ENCODE results near the gene CERS2.

The CERS2 gene

DNA sequence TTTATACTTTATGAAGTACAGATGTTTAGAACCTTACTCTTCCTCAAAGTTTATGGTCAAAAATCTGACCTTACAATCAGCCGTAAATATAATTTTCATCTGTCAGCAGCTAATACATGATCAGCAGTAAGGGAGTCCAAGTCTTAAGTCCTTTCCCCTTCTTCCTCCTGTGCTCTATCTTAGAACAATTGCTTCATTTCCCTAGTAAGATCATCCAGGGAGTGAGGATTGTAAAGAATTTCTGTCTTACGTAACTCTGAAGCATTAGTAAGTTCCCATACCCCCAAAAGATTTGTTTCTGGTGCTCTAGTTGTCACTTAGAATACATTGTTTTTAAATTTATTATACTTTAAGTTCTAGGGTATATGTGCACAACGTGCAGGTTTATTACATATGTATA lies 46.3 kb downstream of the CERS2 start:
- in situ Hi-C loops (cut with MboI; ENCODE audit: low pct_unique_long_range_greater_than_20kb, low sequenced_read_pairs), result no loop called here

DNA sequence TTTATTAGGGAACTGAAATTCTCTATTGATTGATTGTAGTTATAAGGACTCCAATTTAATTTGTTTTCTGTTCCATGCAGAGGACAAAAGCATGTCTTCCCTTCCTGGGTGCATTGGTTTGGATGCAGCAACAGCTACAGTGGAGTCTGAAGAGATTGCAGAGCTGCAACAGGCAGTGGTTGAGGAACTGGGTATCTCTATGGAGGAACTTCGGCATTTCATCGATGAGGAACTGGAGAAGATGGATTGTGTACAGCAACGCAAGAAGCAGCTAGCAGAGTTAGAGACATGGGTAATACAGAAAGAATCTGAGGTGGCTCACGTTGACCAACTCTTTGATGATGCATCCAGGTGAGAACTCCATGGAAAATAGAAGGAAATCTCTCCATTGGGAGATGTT lies 47.0 kb downstream of the CERS2 start:
- in situ Hi-C loops (cut with MboI; ENCODE audit: low pct_unique_long_range_greater_than_20kb, low sequenced_read_pairs), result no loop called here
- no peak for DNase-seq

More for the DNA sequence above, 46.3 kb downstream of the CERS2 start:
- no peak for DNase-seq

DNA sequence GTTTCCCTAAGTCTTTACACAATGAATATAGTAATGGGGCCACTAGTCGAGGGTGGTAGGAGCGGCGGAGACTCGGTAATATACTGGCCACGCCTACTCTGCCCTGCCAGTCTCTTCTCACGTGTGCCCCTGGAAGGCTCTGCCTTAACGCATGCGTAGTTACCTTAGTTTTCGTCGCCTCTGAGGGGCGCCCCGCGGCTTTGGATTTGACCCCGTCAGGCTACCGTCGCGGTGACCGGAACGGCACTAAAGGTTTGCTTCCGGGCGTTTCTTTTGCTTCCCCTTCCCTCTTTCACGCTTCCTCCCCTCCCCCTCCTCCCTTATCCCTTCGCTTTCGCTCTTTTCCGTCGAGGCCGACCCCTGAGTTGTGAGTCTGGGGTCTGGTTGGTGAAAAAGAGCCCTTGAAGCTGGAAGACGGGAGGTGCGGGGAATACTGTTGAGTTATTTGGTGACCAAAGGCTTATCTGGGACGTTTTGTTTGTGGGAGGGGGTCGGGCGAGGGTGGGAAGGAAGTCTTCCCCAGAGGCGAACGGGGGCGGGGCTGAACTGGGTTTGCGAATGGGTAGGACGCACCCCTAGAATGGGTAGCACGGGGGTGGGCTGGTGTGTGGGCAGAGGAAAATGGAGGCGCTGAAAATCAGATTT lies 48.4 kb downstream of the CERS2 start, which contains the start of gene SETDB1:
SETDB1 (plus strand) TSS at position 267 of the 645 bp plus-strand sequence. CDS start 1,352 bp downstream, outside the sequence.
- peak; percentile 96 for DNase-seq
- in situ Hi-C loops (cut with MboI; ENCODE audit: low pct_unique_long_range_greater_than_20kb, low sequenced_read_pairs), result no loop called here

DNA sequence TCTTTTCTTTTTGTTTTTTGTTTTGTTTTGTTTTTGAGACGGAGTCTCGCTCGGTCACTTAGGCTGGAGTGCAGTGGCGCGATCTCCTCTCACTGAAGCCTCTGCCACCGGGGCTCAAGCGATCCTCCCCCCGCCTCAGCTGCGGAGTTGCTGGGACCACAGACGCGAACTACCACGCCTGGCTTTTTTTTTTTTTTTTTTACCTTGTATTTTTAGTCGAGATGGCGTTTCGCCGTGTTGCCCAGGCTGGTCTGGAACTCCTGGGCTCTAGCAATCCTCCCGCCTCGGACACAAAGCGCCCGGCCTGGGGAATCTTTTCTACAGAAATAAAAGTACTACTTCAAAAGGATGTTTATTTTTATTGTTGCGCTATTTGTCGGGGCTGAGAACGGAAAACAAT lies 49.6 kb downstream of the CERS2 start:
- no peak for DNase-seq

DNA sequence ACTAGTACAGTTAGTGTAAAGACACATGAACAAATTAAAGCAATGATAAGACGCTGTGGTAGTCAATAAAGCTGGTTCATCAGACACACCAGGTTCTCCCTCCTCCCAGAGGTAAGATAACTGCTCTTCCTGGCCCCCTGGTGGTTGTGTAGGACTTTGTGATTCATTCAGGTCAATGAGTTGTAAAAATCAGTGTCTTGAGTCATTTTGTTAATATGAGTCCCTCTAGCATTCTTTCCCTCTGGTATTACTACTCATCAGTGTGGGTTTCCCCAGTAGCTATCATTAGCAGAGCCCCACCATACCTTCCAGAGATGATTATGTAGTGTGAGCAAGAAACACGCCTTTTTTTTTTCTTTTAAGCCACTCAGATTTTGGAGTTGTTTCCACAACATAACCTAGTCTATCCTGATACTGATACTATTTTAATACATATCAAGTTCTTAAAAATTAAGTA lies 52.1 kb downstream of the CERS2 start:
- DNase-seq, result peak; percentile 59
- in situ Hi-C loops (cut with MboI; ENCODE audit: low pct_unique_long_range_greater_than_20kb, low sequenced_read_pairs), result no loop called here

More for the DNA sequence above, 49.6 kb downstream of the CERS2 start:
- in situ Hi-C loops (cut with MboI; ENCODE audit: low pct_unique_long_range_greater_than_20kb, low sequenced_read_pairs), result no loop called here

DNA sequence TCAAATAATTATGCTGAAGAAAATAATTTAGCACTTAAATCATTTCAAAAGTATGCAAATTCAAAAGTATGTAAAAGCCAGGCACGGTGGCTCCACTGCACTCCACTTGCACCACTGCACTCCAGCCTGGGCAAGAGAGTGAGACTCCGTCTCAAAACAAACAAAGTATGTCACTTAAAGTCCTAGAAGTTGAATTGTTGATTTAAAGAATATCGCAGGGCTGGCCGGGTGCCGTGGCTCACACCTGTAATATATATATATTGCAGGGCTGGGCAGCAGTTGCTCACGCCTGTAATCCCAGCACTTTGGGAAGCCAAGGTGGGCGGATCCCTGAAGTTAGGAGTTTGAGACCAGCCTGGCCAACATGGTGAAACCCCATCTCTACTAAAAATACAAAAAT lies 57.2 kb downstream of the CERS2 start:
- no peak for DNase-seq
- in situ Hi-C loops (cut with MboI; ENCODE audit: low pct_unique_long_range_greater_than_20kb, low sequenced_read_pairs), result no loop called here

Data from KBM-7 (cell line).